Peyer's patch (tissue), 4 donors: ENCODE data around the gene PPP1R13B. TPM values are rescaled to one million over a fixed set of nuclear protein-coding genes. Genes with fewer than 3 reads are reported as not detected.

Source experiments
- DNase-seq, 3 donors: peaks; one replicate each; pipeline ENCODE4 v3.0.0-alpha.2; 2017 to 2019
- H3K27ac ChIP-seq, 4 donors: fragments of 200-600 bp; sonication (generic); one replicate each; pipeline ENCODE4 v1.5.1; 2016 to 2019
- H3K27me3 ChIP-seq, 2 donors: fragments of 200-600 bp; sonication (generic); one replicate each; pipeline ENCODE4 v1.5.1; 2019
- H3K36me3 ChIP-seq, 3 donors: fragments of 200-600 bp; sonication (generic); one replicate each; pipeline ENCODE4 v1.5.1; 2016 to 2019
- H3K4me1 ChIP-seq, 4 donors: fragments of 200-600 bp; sonication (generic); one replicate each; pipeline ENCODE4 v1.5.1; 2016 to 2019
- H3K4me3 ChIP-seq, 4 donors: fragments of 200-600 bp; sonication (generic); 1 replicate in 3 of 4; 2 replicates in 1 of 4; pipeline ENCODE4 v1.5.1; 2016 to 2019; ENCODE audit warnings: mild to moderate bottlenecking in 1 of 4
- H3K9me3 ChIP-seq, 4 donors: fragments of 200-600 bp; sonication (generic); one replicate each; pipeline ENCODE4 v1.5.1; 2016 to 2019; ENCODE audit warnings: mild to moderate bottlenecking in 1 of 4
- CTCF ChIP-seq, 6 experiments: fragments of 450-650 bp in 4 of 6; fragments of 200-600 bp in 2 of 6; sonication (generic) in 1 of 6; IDR thresholded peaks; one replicate each; pipeline ENCODE4 v1.5.1; 2017 to 2019; ENCODE audit warnings: antibody characterized with exemption in 6 of 6, mild to moderate bottlenecking in 3 of 6, moderate library complexity in 1 of 6
- POLR2A ChIP-seq, 2 donors: fragments of 450-650 bp; IDR thresholded peaks; one replicate each; pipeline ENCODE4 v1.5.1; 2017; ENCODE audit warnings: antibody characterized with exemption in 2 of 2, mild to moderate bottlenecking in 2 of 2, moderate library complexity in 2 of 2
- total RNA-seq, 4 donors: library from RNA; depleted of rRNA; stranded (reverse); fragments of >200 nt; gene quantifications; one replicate each; pipeline ENCODE4 v1.1.0, GENCODE V29; 2016

Gene PPP1R13B
- total RNA-seq, 4 donors from 2014 or later = 30.5 to 78.3 (median 54.0) TPM

DNA sequence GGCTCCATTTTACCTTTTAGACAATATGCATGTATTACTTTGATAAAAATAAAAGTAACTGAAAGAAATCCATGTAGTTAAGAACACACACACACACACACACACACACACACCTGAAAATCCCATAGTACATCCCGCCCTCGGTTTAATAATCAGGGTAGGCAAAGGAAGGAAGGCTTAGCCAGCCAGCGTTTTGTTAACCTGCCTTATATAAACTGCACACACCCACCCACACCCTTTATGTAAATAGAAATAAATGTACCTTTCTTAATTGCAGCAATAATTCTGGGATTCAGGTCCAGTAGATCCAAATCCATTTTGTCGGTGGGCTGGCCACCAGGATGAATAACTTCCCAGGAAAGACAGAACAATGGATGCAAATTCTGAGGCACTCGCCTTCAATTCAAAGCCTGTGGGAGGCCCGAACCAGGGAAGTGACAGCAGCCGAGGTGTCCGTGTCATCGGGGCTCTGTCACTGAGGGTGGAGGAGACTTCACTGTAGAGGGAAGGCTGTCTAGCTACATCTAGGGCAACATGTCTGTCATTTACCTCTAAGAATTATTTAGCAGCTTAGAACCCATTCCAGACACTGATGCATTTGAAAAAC is 136.5 kb downstream of the PPP1R13B start:
- Histone ChIP-seq H3K4me3 (no peak overlapping the region), H3K9me3 (no peaks in the 10 kb centered on the region), H3K27ac (peak overlapping the region; percentile 5 to 77 (median 50)), H3K27me3 (no peaks in the 10 kb centered on the region), H3K4me1 (peaks cover 4 to 49% (median 9%) of the 10 kb centered on the region in 4 donors), H3K36me3 (peaks cover 0 to 2% (median 0%) of the 10 kb centered on the region in 3 donors)
- no peak for DNase-seq
- TF ChIP-seq POLR2A (IDR thresholded peaks at IDR 0.05) (no peak), CTCF (IDR thresholded peaks at IDR 0.05) (no peak)

- DNase-seq = no peak
- Histone ChIP-seq H3K27ac (peak overlapping the region in 1 of 4 donors; percentile 8), H3K4me1 (peaks cover 4 to 47% (median 8%) of the 10 kb centered on the region in 4 donors), H3K4me3 (no peak overlapping the region), H3K36me3 (peaks cover 0 to 10% (median 0%) of the 10 kb centered on the region in 3 donors), H3K9me3 (no peaks in the 10 kb centered on the region), H3K27me3 (no peaks in the 10 kb centered on the region)
- TF ChIP-seq POLR2A (IDR thresholded peaks at IDR 0.05) = no peak
- TF ChIP-seq CTCF (IDR thresholded peaks at IDR 0.05) = no peak
Measured at GRCh38 chr14:103709814-103710213, 137.6 kb downstream of the PPP1R13B start.

GRCh38 chr14:103708750-103709187 is 138.6 kb downstream of the PPP1R13B start:
- TF ChIP-seq CTCF (IDR thresholded peaks at IDR 0.05) = no peak
- no peak for TF ChIP-seq POLR2A (IDR thresholded peaks at IDR 0.05)
- Histone ChIP-seq H3K27ac (no peak overlapping the region), H3K9me3 (no peaks in the 10 kb centered on the region), H3K36me3 (peaks cover 0 to 10% (median 0%) of the 10 kb centered on the region in 3 donors), H3K27me3 (no peaks in the 10 kb centered on the region), H3K4me1 (peaks cover 0 to 36% (median 2%) of the 10 kb centered on the region in 4 donors), H3K4me3 (no peak overlapping the region)
- DNase-seq = no peak

GRCh38 chr14:103707329-103708263 is 139.8 kb downstream of the PPP1R13B start:
- TF ChIP-seq POLR2A (IDR thresholded peaks at IDR 0.05) (no peak), CTCF (IDR thresholded peaks at IDR 0.05) (no peak)
- Histone ChIP-seq H3K9me3 (no peaks in the 10 kb centered on the region), H3K4me1 (peaks cover 0 to 26% (median 2%) of the 10 kb centered on the region in 4 donors), H3K27ac (no peak overlapping the region), H3K27me3 (no peaks in the 10 kb centered on the region), H3K36me3 (peaks cover 0 to 21% (median 0%) of the 10 kb centered on the region in 3 donors), H3K4me3 (no peak overlapping the region)
- no peak for DNase-seq

- DNase-seq = no peak
- Histone ChIP-seq H3K4me1 (peaks cover 0 to 17% (median 2%) of the 10 kb centered on the region in 4 donors), H3K36me3 (peaks cover 0 to 30% (median 0%) of the 10 kb centered on the region in 3 donors), H3K27me3 (no peaks in the 10 kb centered on the region), H3K27ac (no peak overlapping the region), H3K4me3 (no peak overlapping the region), H3K9me3 (no peaks in the 10 kb centered on the region)
- TF ChIP-seq CTCF (IDR thresholded peaks at IDR 0.05) (no peak), POLR2A (IDR thresholded peaks at IDR 0.05) (no peak)
Measured at GRCh38 chr14:103706551-103707328, 140.6 kb downstream of the PPP1R13B start.
